HG03457 (cell line): ENCODE data around the gene CPNE8.

Source experiments
- ATAC-seq: cut with Tn5 transposase; IDR thresholded peaks from one replicate; pipeline ENCODE4 v1.9.1; 2021; ENCODE audit warnings: moderate number of reproducible peaks; ENCODE audit not compliant: unreplicated experiment

The CPNE8 gene

GRCh38 chr12:38653650-38654049 lies 251.7 kb downstream of the CPNE8 start:
- ATAC-seq = no peak

GRCh38 chr12:38648813-38649212 lies 256.6 kb downstream of the CPNE8 start:
- ATAC-seq = no peak

- ATAC-seq = no peak
Observed at GRCh38 chr12:38646146-38646545, 259.2 kb downstream of the CPNE8 start.

- ATAC-seq = no peak
Observed at GRCh38 chr12:38639625-38640024, 265.8 kb downstream of the CPNE8 start.

- no peak for ATAC-seq
Observed at GRCh38 chr12:38638401-38638800, 267.0 kb downstream of the CPNE8 start.

GRCh38 chr12:38633511-38633910 lies 271.9 kb downstream of the CPNE8 start:
- ATAC-seq = no peak

GRCh38 chr12:38629064-38629463 lies 276.3 kb downstream of the CPNE8 start:
- no peak for ATAC-seq

GRCh38 chr12:38628288-38628687 lies 277.1 kb downstream of the CPNE8 start:
- ATAC-seq = no peak

- ATAC-seq = no peak
Observed at GRCh38 chr12:38625306-38625705, 280.1 kb downstream of the CPNE8 start.

- no peak for ATAC-seq
Observed at GRCh38 chr12:38614171-38614570, 291.2 kb downstream of the CPNE8 start.

GRCh38 chr12:38610808-38611350 lies 294.5 kb downstream of the CPNE8 start:
- no peak for ATAC-seq

- no peak for ATAC-seq
Observed at GRCh38 chr12:38607295-38607694, 298.1 kb downstream of the CPNE8 start.
